SW480 (cell line): ENCODE measurements around the gene GFOD1.
A peak's percentile ranks its signal among the peaks of the same experiment; 100 is the strongest.

Source experiments
- DNase-seq: peaks from one replicate; pipeline ENCODE4 v3.0.0-alpha.2; 2016; ENCODE audit warnings: low spot score

GFOD1 gene

DNA sequence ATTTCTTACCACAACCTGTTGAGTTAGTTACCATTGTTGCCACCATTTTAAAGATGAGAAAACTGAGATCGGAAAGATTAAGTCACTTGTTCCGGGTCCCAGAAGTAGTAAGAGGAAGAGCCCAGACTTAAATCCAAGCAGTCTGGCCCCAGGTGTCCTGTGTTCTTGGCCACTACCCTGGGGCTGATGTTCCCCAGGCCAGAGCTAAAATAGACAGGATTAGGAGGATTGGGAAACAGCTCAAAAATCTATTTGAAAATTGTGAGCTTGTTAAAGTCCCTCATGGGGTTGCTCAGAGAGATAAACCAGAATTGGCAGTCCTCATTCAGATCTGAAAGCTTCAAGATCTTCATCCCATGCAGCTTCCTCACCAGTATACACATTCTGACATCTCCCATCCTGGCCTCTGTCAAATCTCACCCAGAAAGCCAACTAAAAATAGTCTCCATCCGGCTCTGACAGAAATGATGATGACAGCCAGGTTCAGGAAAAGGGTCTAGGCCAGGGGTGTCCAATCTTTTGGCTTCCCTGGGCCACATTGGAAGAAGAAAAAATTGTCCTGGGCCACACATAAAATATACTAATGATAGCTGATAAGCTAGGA, 62.0 kb downstream of the GFOD1 start:
- DNase-seq, result no peak

DNA sequence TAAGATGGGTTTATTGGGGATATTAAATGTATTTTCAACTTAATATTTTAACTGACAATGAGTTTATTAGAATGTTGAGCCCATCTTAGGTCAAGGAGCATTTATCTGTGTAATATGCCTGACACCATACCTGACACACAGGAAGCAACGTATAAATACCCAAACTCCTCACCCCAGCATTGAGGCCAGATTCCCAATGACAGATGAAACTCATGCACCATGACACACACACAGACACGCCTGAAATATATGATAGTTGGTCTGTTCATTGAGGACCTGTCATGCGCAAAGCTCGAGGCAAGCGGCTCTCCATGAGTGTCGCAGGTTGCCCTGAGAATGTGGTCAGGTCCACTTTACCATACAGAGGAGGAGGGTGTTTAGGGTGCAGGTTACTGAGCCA, 64.1 kb downstream of the GFOD1 start:
- no peak for DNase-seq

DNA sequence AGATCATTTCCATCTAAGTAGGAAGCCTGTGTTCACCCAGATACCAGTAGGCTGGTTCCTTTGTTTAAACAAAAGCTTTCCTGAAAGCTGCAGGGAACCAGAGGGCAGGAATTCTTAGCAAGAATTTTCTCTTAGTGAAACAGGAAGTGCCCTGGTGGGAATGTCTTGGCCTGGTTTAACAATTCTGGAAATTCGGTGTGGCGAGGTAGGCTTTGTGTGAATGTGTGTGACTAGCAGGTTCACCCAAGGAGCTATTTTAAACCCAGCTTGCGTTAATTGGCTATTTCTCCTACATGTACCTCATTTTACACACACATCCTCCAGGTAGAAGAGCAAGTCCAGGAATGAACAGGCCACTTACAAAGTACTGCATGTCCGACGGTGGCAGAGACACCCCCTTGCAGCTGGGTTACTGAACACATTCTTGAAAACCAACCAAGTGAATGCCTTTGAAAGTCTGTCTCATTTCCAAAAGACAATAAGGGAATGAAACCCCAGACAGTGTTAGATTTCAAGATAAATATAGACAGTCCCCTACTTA, 64.6 kb downstream of the GFOD1 start:
- DNase-seq, result no peak

DNA sequence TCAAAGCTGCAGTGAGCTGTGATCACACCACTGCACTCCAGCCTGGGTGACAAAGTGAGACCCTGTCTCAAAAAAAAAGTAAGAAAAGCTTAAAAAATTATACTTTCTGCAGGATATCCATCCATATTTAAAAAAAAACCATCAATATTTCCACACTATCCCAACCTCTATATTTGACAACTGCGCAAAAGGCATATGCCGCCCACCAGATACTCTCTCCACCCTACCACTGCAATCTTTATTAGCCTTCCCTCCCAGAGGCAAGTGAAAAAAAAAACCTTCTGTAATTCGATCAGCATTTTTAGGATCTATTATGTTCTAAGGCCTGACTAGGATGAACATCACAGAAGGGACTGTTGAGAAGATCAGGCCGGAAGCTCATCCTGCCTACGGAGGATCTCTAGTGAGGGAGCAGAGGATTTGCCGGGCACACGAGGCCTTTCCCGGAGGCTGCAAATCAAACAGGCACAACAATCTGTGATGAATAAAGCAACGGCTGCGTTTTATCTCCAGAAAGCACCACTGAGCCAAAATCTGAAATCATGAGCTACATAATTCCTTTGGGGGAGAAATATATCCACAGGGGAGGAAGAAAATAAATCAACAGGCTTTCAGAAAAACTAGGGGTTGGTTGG, 65.9 kb downstream of the GFOD1 start:
- DNase-seq, result no peak

DNA sequence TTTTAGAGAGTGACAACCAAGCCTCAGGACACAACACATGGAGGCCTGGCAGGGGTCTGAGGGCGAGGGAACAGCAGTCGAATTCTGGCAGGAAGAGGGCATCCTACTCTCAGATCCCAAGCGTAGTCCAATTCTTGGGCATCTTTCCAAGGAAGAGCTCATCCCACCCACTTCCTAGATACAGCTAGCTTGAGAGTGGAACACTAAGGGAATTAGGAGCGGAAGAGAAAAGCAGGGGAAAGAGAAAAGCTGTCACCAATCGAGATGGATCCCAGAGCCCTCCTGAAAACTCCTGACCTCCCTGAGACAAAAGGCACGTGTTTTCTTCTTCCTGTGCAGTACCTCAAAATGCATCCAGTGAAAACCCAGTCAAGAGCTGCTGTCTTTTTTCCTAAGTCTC, 67.1 kb downstream of the GFOD1 start:
- no peak for DNase-seq

DNA sequence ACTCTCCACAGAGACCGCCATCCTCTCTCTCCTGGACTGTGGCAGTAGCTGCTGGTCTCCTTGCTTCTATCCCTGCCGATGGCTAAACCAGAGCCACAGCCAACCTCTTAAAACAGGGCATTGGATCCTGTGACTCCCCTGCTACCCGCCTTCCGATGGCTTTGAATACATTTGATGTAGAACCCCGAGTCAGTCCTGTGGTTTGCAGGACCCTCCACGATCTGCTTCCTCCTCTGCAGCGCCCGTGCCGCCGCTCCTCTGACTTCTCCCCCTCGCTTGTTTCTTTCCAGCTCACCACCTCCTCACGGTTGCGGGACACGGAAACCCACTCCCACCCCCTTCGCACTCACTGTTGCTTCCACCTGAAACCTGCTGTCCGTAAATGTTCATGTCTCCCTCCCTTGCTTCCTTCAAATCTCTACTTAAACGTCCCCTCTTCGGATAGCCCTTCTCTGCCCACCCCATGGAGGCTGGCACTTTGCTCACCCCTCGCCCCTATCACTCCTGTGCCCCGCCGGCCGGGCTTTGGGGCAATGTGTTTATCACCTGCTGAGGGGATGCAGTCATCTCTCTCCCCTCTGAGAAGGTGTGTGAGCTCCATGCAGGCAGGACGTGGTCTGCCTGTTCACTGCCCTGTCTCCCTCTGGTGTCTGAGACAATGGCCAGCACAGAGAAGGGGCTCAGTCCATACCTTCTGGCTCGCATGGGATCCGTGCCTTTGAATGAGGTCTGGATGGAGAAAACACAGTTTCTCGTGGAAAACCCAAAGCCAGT, 67.8 kb downstream of the GFOD1 start:
- DNase-seq, result no peak

DNA sequence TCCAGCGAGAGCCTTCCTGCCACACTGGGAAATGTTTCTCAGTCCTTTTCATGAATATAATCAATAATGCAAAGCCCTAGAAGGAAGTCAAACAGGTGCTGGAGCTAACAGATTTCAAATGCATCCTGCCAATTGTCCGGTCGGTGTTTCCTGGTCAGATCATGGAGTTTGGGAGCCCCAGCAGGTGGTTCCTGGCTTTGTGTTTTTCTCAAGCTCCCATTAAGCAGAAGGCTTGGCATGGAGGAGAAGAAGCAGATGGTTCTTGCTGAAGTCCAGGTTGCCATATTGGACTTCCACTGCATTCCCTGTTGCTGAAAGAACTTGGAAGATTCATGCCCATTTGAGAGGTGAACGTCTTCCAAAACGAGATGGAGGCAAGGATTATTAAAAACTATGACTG, 68.6 kb downstream of the GFOD1 start:
- DNase-seq, result no peak

DNA sequence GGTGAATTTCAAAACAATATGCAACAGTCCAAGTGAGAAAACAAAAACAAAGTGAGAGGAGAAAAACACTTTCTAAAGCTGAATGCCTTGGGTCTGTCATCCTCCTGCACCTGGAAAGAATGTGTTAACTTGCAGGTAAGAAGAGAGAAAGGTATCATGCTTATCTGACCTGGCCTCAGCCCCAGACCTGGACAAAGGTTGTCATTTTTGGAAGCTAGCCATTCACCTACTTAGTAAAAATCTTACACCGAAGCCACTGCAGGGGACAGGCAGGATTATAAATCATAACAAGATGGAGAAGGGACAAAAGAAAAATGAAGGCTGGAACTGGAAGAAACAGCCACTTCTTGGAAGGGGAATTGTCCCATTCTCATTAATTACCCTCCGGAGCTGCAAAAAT, 69.4 kb downstream of the GFOD1 start:
- no peak for DNase-seq

DNA sequence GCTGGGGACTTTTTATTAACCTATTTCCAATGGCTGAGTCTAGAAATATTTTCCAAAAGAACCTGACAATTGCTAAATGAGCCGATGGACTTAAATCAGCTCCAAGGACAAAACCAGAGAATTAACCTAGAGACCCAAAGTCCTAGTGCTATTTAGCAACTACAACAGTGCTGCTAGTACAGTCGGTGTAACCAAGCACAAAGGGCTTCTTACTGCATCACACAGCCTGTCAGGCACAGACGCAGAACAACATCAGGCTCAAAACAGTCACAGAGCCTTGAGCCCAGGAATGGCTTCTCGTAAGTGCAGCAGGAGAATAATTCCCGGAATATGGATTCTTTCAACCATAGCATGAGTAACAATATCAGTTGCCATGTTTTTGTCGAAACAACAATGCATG, 70.0 kb downstream of the GFOD1 start:
- no peak for DNase-seq

DNA sequence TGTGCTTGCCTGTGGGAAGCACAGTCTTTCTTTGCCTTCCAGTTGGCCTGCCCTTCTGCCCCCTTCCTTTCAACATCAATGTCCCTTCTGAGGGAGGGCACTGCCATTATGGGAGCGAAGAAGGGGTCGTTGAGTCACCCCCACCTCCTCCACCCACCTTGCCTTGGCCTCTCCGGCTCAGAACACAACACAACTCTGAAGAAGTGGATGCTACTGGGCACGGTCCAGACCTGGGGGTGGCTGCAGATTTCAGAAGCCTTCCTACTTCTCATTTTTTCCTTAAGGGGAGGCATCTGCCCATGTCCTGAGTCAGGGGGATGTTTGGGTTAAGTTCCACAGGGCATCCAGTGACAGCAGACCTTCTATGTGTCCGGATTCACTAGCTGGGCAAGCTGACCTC, 72.1 kb downstream of the GFOD1 start:
- no peak for DNase-seq

DNA sequence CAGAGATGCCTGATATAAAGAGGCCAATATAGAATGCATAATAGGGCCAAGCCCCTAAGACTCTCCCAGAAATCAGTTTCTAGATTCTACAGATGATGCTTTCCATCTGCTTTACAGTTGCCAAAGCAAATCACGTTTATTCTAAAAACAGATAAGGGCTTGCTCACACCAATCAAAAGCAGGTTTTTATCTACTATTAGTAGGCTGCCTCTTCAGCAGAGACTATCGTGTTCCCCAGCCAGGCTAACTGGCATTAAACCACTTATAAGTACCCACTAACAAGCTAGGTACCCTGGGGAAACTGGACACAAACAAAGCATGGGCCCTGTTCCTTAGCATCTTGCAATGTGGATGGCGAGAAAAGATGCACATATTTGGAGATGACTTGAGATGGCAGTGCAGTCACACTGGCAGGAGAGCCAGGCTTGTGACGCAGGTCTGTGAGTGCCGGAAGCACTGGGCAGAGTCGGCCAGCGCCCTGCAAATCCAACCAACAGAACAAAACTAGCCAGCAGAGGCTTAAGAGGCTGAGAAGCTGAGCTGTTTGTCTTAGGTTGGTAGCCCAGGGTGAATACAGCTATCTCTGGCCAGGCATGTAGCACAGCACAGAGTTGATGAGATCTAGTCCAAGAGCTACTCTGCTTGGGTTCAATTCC, 73.4 kb downstream of the GFOD1 start:
- no peak for DNase-seq

DNA sequence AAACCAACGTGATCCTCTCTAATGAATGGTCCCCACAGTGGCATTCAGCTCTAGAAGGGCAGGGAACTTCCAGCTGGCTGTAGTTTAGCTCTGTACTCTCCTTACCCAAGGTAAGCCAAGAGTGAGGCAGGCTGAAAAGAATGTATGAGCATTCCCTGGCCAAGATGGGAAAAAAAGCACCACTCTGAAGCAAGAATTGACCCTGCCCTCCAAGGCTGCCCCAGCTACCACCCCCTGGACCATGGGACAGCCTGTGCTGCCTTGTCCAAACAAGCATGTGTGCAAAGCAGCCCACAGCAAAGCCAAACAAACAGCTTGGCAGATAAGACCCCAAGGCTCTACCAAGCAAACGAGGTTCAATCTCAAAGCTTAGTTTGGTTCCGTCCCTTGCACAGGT, 73.9 kb downstream of the GFOD1 start:
- no peak for DNase-seq

DNA sequence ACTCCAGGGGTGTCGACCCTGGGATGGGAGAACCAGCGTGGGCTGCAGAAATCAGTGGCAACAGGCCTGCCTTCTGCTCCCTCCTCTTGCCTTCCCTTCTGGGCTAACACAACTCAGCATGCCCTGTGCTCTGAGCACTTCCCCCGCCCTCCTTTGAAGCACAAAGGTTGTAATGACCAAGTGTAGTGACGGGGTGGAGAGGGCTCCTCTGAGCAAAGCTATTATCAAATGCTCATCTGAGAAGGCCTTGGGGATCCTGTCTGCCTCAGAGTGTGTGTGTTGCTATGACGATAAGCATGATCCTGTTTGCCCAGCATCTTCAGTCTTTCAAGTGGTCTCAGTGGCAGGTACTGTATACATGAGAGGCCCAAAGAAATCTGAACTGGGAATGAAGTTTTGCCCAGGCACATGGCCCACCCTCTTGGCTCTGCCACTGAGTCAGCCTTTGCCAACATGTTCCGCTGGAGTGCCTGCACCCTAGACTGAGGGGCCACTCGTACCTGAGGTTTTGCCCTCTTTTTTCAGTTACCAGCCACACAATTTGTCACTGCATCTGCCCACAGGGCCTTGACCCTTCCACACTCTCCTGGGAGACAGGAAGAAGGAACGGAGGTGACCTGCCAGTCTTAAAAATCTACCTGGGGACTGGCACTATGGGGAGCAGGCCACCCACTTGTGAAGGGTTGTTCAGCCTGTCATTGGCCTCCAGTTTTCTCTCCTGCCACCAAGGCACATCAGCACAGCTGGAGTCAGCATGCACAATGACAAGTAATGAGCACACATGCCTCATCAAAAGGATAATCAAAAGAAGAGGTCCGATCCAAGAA, 74.5 kb downstream of the GFOD1 start:
- no peak for DNase-seq

DNA sequence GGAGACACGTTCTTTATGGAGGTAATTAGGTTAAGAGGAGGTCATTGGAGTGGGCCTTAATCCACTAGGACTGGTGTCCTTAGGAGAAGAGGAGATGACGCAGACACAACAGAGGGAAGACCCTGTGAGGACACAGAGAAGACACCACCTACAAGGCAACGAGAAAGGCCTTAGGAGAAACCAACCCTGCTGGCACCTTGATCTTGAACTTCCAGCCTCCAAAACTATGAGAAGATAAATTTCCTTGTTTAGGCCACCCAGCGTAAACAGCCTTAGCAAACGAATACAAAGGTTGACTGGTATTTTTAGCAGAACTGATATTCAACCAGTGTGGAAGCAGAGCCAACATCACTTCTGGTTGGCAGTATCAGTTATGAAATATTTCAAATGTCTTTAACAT, 75.2 kb downstream of the GFOD1 start:
- DNase-seq, result no peak

DNA sequence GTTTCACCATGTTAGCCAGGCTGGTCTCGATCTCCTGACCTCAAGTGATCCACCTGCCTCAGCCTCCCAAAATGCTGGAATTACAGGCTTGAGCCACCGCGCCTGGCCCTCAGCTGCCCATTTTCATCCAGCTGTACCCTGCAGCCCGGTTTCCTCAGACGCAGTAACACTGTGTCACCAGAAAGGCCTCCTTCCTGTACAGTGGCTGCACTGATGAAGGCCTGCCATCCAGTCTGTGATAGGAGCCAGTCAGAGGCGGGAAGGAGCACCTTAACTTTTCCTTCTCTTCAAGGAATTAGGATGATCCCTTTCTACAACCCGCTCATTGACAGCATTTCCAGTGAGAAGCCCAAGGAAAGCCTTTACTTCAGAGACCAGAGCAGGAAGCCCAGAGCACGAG, 75.9 kb downstream of the GFOD1 start:
- DNase-seq, result no peak

DNA sequence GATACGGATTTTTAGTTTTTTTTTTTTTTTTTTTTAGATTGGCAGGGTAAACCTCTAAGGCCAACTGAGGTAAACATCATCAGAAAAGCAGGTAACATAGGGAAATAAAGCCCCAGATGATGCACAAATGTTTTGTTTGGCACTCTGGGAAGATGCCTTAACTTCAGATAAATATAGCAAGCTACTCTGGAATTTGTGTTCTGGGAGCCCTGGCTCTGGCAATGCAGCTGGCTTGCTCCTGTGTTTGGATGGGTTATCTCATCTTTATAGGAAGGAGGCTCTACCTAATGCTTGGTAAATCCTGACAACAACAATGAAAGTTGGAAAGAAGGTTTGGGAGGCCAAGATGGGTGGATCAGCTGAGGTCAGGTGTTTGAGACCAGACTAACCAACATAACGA, 77.4 kb downstream of the GFOD1 start:
- no peak for DNase-seq

DNA sequence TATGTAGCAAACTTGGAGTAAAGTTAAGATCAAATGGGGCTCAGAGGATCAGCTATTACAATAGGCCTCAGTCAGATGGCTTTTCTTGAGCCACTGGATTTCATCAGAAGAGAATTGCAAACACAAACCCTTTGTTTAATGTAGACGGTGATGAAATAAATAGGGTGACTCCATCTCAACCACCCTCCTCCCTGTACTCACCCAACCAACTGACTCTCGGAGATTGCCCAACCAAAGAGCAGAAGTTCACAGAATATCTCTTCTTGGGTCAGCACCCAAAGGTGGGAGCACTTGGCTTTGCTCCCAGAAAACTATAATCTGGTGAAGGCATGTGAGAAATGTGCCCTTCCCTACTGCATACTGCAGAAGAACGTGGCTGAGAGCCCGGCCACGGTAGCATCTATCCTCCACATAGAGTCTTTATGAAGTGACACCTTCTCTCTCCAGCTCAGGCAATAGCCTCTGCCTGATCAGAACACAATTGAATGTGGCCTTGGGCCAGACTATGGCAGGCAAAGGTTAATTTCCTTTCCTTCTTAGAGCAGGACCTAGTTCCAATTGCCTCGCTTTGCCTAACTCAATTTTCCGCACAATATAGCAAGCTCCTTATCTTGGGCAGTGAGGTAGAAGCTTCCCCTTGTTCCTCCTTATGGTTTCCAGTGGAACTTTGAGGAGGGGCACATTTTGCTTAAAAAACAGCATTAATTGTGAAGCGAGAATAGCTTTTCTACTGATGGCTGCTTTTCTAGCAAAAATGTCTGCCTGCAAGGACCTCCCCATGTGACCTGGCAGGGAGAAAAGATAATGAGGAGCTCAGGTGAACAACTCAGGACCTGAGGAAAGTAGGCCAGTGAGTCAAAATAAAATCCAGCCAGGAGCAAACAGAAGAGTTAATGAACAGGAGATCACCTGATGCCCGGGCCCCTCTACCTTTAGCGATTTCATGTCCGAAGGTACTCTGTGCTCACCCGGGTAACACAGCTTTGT, 79.4 kb downstream of the GFOD1 start:
- peak; percentile 58 for DNase-seq

DNA sequence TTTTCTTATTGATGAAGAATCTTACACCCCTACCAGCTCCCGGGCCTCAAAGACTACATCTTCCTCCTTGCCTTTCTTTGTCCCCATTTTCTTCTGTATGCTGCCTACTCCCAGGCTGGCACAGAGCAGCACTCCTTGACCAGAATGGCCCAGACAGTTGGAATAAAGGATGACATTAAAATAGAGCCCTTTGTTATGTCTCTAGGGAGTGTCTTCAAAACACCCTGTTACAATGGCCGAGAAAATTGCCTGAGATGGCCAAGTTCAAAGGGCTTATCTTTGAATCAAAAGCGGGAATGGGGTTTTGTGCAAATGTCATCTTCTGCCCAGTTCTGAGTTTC, 80.1 kb downstream of the GFOD1 start:
- DNase-seq, result no peak

DNA sequence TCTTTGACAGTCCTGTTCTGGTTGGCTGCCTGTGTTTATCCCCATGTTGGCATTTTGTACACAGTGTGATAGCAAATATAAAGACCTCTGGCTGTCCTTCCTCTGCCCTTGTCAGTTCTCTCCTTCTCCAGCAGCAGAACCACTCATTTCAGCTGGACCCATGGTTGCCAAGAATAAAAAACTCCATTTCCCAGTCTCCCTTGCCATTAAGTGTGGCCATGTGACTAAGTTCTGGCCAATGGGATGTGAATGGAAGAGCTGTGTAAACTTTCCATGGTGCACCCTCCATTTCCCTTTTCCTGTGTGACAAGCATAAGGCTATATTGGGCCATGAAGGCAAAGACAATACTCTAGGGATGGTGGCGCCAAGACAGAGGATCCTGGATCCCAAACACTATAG, 80.6 kb downstream of the GFOD1 start:
- no peak for DNase-seq

DNA sequence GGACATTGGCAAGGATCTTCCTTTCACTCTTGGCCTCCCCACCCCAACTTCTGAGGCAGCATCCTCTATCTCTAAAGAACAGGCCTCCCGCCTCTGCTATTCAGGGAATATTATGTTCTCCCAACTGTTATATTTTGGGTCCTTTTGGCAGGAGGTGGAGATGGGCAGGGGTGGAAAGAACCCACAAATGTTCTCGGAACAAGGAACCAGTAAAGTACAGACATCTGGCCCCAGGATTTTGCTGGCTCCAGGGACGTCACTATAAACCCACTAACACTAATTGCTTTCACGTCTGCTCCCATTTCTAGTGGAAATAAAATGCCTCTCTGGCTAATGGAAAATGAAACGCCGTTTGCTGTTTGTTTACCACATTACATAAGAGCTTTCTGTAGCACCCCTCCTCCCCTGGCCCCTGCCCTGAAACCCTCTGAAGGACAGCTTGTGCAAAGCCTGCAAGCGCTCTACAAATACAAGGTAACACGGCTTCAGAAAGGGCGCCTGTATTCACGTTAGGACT, 81.4 kb downstream of the GFOD1 start:
- DNase-seq, result no peak

DNA sequence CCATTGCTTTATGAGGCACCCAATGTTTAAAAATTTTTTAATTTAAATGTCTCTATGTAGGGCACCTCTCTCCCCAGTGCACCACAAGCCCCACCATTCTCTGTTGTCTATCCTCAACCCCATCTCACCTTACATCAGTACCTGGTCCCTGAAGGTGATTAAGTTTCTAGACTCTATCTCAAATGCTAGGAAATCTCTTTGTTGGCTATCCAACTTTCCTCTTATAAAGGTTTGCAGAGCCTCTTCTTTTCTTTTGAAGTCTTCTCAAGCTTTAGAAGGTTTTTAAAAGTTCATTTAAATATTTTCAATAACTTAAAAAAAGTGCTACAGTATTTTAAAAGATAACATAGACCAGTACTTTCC, 82.5 kb downstream of the GFOD1 start:
- no peak for DNase-seq
